ENCODE data around the gene PPP1R12C. TPM values are rescaled to one million over a fixed set of nuclear protein-coding genes. Genes with fewer than 3 reads are reported as not detected.

PPP1R12C gene
- total RNA-seq, 1 experiment from 2014 or later, result 79.9 TPM

GRCh38 chr19:55147545-55148251, 30.3 kb upstream of the PPP1R12C start:
- H2BK15ac ChIP-seq (ENCODE audit: low read depth, low read length), result no peak overlapping the region
- no peaks in the 10 kb centered on the region for H4K20me1 ChIP-seq (ENCODE audit: control insufficient read depth, insufficient read depth, insufficient read length)
- H2AK5ac ChIP-seq (ENCODE audit: insufficient read length, low read length), result no peak overlapping the region
- H3T11ph ChIP-seq (ENCODE audit: low read length), result no peak overlapping the region
- H3K36me3 Mint-ChIP-seq (ENCODE audit: insufficient read depth in 1 of 3, low read depth in 3 of 3), result peaks cover 20 to 41% (median 34%) of the 10 kb centered on the region in 3 experiments
- peaks cover 7% of the 10 kb centered on the region for H3K27me3 Mint-ChIP-seq (ENCODE audit: low read depth)
- no peak overlapping the region for H2BK12ac ChIP-seq (ENCODE audit: insufficient read length, low read depth, low read length)
- no peak overlapping the region for H4K5ac ChIP-seq (ENCODE audit: insufficient read length, low read depth, low read length)
- DNase-seq, result peak; percentile 61
- H3K23ac ChIP-seq (ENCODE audit: insufficient read length, low read depth, low read length), result no peak overlapping the region
- H3K9ac ChIP-seq (ENCODE audit: extremely low read depth, insufficient read length, low read length), result no peak overlapping the region
- H3K4me3 Mint-ChIP-seq, result peak overlapping the region; percentile 58 to 80
- TF ChIP-seq, protein P1, sequence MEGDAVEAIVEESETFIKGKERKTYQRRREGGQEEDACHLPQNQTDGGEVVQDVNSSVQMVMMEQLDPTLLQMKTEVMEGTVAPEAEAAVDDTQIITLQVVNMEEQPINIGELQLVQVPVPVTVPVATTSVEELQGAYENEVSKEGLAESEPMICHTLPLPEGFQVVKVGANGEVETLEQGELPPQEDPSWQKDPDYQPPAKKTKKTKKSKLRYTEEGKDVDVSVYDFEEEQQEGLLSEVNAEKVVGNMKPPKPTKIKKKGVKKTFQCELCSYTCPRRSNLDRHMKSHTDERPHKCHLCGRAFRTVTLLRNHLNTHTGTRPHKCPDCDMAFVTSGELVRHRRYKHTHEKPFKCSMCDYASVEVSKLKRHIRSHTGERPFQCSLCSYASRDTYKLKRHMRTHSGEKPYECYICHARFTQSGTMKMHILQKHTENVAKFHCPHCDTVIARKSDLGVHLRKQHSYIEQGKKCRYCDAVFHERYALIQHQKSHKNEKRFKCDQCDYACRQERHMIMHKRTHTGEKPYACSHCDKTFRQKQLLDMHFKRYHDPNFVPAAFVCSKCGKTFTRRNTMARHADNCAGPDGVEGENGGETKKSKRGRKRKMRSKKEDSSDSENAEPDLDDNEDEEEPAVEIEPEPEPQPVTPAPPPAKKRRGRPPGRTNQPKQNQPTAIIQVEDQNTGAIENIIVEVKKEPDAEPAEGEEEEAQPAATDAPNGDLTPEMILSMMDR (conservative IDR thresholded peaks at IDR 0.05), result no peak
- H3K4me1 Mint-ChIP-seq, result peaks cover 29 to 39% of the 10 kb centered on the region in 2 experiments
- no peaks in the 10 kb centered on the region; a peak in 3 of 5 replicates for H3K9me3 Mint-ChIP-seq
- peak overlapping the region; percentile 29 for H3K18ac ChIP-seq (ENCODE audit: insufficient read length, low read depth, low read length)
- no peak overlapping the region for H4K8ac ChIP-seq (replicated peaks; ENCODE audit: insufficient read length, low read depth, low read length)
- H3K27ac Mint-ChIP-seq, result no peak overlapping the region
- H3K4me1 ChIP-seq (ENCODE audit: insufficient read depth, low read length), result peaks cover 11% of the 10 kb centered on the region; the same call in 1 of the 2 replicates
- no peak overlapping the region for H3K4ac ChIP-seq (ENCODE audit: low read depth, low read length)
- no peaks in the 10 kb centered on the region for H3K27me3 ChIP-seq (ENCODE audit: insufficient read depth, low read length)
- no peak overlapping the region for H3K4me2 ChIP-seq (ENCODE audit: insufficient read depth, insufficient read length, low read length)
- no peak overlapping the region for H4K91ac ChIP-seq (ENCODE audit: insufficient read length, low read depth, low read length)
- WGBS (ENCODE audit: extremely low coverage, insufficient read length, low lambda C conversion rate), result no CpG with 5 or more reads among the region's 9 CpGs
- H2AFZ ChIP-seq (ENCODE audit: low read length), result no peak overlapping the region
- no peaks in the 10 kb centered on the region for H3K23me2 ChIP-seq (ENCODE audit: insufficient read length, low read depth, low read length, poor library complexity, severe bottlenecking)
- H2BK120ac ChIP-seq (ENCODE audit: low read depth, low read length, poor library complexity, severe bottlenecking), result no peak overlapping the region
- H3K9me3 ChIP-seq (ENCODE audit: control insufficient read depth, low read depth, low read length), result no peaks in the 10 kb centered on the region
- H3K79me2 ChIP-seq (ENCODE audit: insufficient read depth, low read length), result no peaks in the 10 kb centered on the region
- no peak overlapping the region for H2BK20ac ChIP-seq (ENCODE audit: low read depth, low read length, poor library complexity, severe bottlenecking)
- no peak overlapping the region for H3K27ac ChIP-seq (ENCODE audit: insufficient read length, low read depth, low read length)
- no peak overlapping the region for H3K14ac ChIP-seq (ENCODE audit: insufficient read depth, low read length)
- H3K56ac ChIP-seq (ENCODE audit: insufficient read length, low read depth, low read length), result no peak overlapping the region
- H3K79me1 ChIP-seq (ENCODE audit: insufficient read depth, low read depth, low read length, poor library complexity, severe bottlenecking), result peaks cover 3% of the 10 kb centered on the region
- H2BK5ac ChIP-seq (ENCODE audit: insufficient read length, low read length), result no peak overlapping the region

All from H9 (cell line).